ENCODE results near the gene RIN2. TPM values are rescaled to one million over a fixed set of nuclear protein-coding genes. Genes with fewer than 3 reads are reported as not detected.

The RIN2 gene
- total RNA-seq, 2 donors from 2014 or later = 17.0 to 19.6 TPM

- Mint-ChIP-seq H3K27ac (no peak overlapping the region), H3K4me3 (no peak overlapping the region)
- WGBS, 2 experiments (ENCODE audit: insufficient coverage in 1 of 2, insufficient read length in 1 of 2) = 87 to 94% methylated on average over 10 to 11 of the region's 11 CpGs
Observed at GRCh38 chr20:19723813-19724430, 34.1 kb upstream of the RIN2 start.

GRCh38 chr20:19725373-19725772 lies 32.7 kb upstream of the RIN2 start:
- TF ChIP-seq CTCF (conservative IDR thresholded peaks at IDR 0.05) = no peak
- WGBS, 2 experiments (ENCODE audit: insufficient coverage in 1 of 2, insufficient read length in 1 of 2) = 97 to 100% methylated on average over 3 to 4 of the region's 4 CpGs

More at GRCh38 chr20:19723813-19724430, 34.1 kb upstream of the RIN2 start:
- Mint-ChIP-seq H3K4me1 (peaks cover 5% of the 10 kb centered on the region), H3K27me3 (ENCODE audit: insufficient read depth) (peaks cover 16% of the 10 kb centered on the region), H3K36me3 (ENCODE audit: low read depth) (no peaks in the 10 kb centered on the region), H3K9me3 (no peaks in the 10 kb centered on the region)
- Histone ChIP-seq H3K27ac (ENCODE audit: low read depth, low read length) (no peak overlapping the region), H3K9me3 (ENCODE audit: control insufficient read depth, low read length) (no peaks in the 10 kb centered on the region), H3K36me3 (ENCODE audit: control insufficient read depth, insufficient read depth, low read length) (no peaks in the 10 kb centered on the region), H3K27me3 (ENCODE audit: control insufficient read depth, insufficient read depth, low read length, poor library complexity, severe bottlenecking) (no peaks in the 10 kb centered on the region), H3K9ac (ENCODE audit: extremely low read depth, low read length, poor library complexity, severe bottlenecking) (no peak overlapping the region), H3K4me3 (ENCODE audit: low read length) (no peak overlapping the region), H3K4me1 (ENCODE audit: control insufficient read depth, insufficient read depth, low read length) (no peaks in the 10 kb centered on the region)
- no peak for DNase-seq
- no peak for TF ChIP-seq CTCF (conservative IDR thresholded peaks at IDR 0.05)

GRCh38 chr20:19725814-19726525 lies 32.1 kb upstream of the RIN2 start:
- no peak for TF ChIP-seq CTCF (conservative IDR thresholded peaks at IDR 0.05)
- Mint-ChIP-seq H3K4me3 (no peak overlapping the region), H3K27me3 (ENCODE audit: insufficient read depth) (peaks cover 9% of the 10 kb centered on the region), H3K9me3 (no peaks in the 10 kb centered on the region), H3K27ac (no peak overlapping the region), H3K36me3 (ENCODE audit: low read depth) (no peaks in the 10 kb centered on the region), H3K4me1 (no peaks in the 10 kb centered on the region)
- Histone ChIP-seq H3K9me3 (ENCODE audit: control insufficient read depth, low read length) (no peaks in the 10 kb centered on the region), H3K9ac (ENCODE audit: extremely low read depth, low read length, poor library complexity, severe bottlenecking) (no peak overlapping the region), H3K36me3 (ENCODE audit: control insufficient read depth, insufficient read depth, low read length) (no peaks in the 10 kb centered on the region), H3K4me3 (ENCODE audit: low read length) (no peak overlapping the region), H3K4me1 (ENCODE audit: control insufficient read depth, insufficient read depth, low read length) (no peaks in the 10 kb centered on the region), H3K27ac (ENCODE audit: low read depth, low read length) (no peak overlapping the region), H3K27me3 (ENCODE audit: control insufficient read depth, insufficient read depth, low read length, poor library complexity, severe bottlenecking) (no peaks in the 10 kb centered on the region)
- 90% methylated on average over 1 of the region's 1 CpG; no CpG with 5 or more reads in 1 of the 2 experiments for WGBS, 2 experiments (ENCODE audit: insufficient coverage in 1 of 2, insufficient read length in 1 of 2)
- DNase-seq = no peak

More at GRCh38 chr20:19725373-19725772, 32.7 kb upstream of the RIN2 start:
- H3K4me3 Mint-ChIP-seq = no peak overlapping the region
- Histone ChIP-seq H3K36me3 (ENCODE audit: control insufficient read depth, insufficient read depth, low read length) (no peaks in the 10 kb centered on the region), H3K9ac (ENCODE audit: extremely low read depth, low read length, poor library complexity, severe bottlenecking) (no peak overlapping the region), H3K9me3 (ENCODE audit: control insufficient read depth, low read length) (no peaks in the 10 kb centered on the region), H3K27ac (ENCODE audit: low read depth, low read length) (no peak overlapping the region), H3K4me3 (ENCODE audit: low read length) (no peak overlapping the region), H3K27me3 (ENCODE audit: control insufficient read depth, insufficient read depth, low read length, poor library complexity, severe bottlenecking) (no peaks in the 10 kb centered on the region), H3K4me1 (ENCODE audit: control insufficient read depth, insufficient read depth, low read length) (no peaks in the 10 kb centered on the region)
- no peaks in the 10 kb centered on the region for H3K4me1 Mint-ChIP-seq
- H3K27me3 Mint-ChIP-seq (ENCODE audit: insufficient read depth) = peaks cover 12% of the 10 kb centered on the region
- H3K36me3 Mint-ChIP-seq (ENCODE audit: low read depth) = no peaks in the 10 kb centered on the region
- H3K9me3 Mint-ChIP-seq = no peaks in the 10 kb centered on the region
- no peak for DNase-seq
- H3K27ac Mint-ChIP-seq = no peak overlapping the region
